K562 (cell line): ENCODE results near the gene GAS2L2. TPM values are rescaled to one million over a fixed set of nuclear protein-coding genes. Genes with fewer than 3 reads are reported as not detected.

Experiments
- CC2D1A ChIP-seq: fragments of 450-650 bp; IDR thresholded peaks from 2 replicates; pipeline ENCODE4 v1.6.1; 2017; ENCODE audit warnings: mild to moderate bottlenecking
- CCAR2 ChIP-seq: fragments of 200-400 bp; formaldehyde crosslinking; IDR thresholded peaks from 2 replicates; pipeline ENCODE4 v1.6.1; 2017; ENCODE audit warnings: mild to moderate bottlenecking, low read depth, low read length
- CHD4 ChIP-seq: fragments of 200-600 bp; sonication (generic); IDR thresholded peaks from 3 replicates; pipeline ENCODE4 v1.6.1; 2012; ENCODE audit warnings: low read depth, mild to moderate bottlenecking, mixed read lengths, low read length, inconsistent platforms; ENCODE audit not compliant: insufficient read depth, insufficient replicate concordance, poor library complexity, severe bottlenecking
- E2F3 ChIP-seq: fragments of 250-450 bp; sonication (Bioruptor Pico); IDR thresholded peaks from 2 replicates; pipeline ENCODE4 v1.4.0; 2020; ENCODE audit warnings: mild to moderate bottlenecking
- IFI16 ChIP-seq: fragments of 250-450 bp; sonication (Bioruptor Pico); IDR thresholded peaks from 2 replicates; pipeline ENCODE4 v2.1.2; 2022; ENCODE audit warnings: mild to moderate bottlenecking, inconsistent platforms
- NELFE ChIP-seq: IDR thresholded peaks from 2 replicates; pipeline ENCODE4 v1.6.1; 2011; ENCODE audit warnings: mild to moderate bottlenecking; ENCODE audit not compliant: insufficient read depth, insufficient read length
- YY1 ChIP-seq, 3 experiments: IDR thresholded peaks; 2 replicates each; pipeline ENCODE4 v1.6.1; 2011; ENCODE audit warnings: low read length in 2 of 3, mild to moderate bottlenecking in 2 of 3, moderate library complexity in 2 of 3, borderline replicate concordance in 1 of 3, control low read depth in 1 of 3, low read depth in 1 of 3; ENCODE audit not compliant: insufficient read depth in 3 of 3, insufficient replicate concordance in 2 of 3, control insufficient read depth in 1 of 3, insufficient read length in 1 of 3; ENCODE audit errors: extremely low read depth in 1 of 3
- ZNF224 ChIP-seq: sonication (generic); formaldehyde crosslinking; IDR thresholded peaks from 2 replicates; pipeline ENCODE4 v1.8.0; 2022; ENCODE audit warnings: mild to moderate bottlenecking, missing genetic modification reagents
- polyA plus RNA-seq, 8 experiments: library from polyadenylated mRNA; depleted of rRNA in 4 of 8; stranded (reverse) in 5 of 8; unstranded in 3 of 8; fragments of >200 nt; fragmentation: Nextera tagmentation in 2 of 8; fragmentation: Illumina TruSeq in 1 of 8; extraction: Ambion mirVana in 2 of 8; extraction: Trizol in 1 of 8; gene quantifications; 2 replicates each; pipeline versions ENCODE4 v1.2.1 to v1.2.3, GENCODE V29; 2011 to 2014; ENCODE audit warnings: inconsistent platforms in 1 of 8, missing spikeins in 1 of 8
- total RNA-seq, 7 experiments: library from RNA; depleted of rRNA in 6 of 7; stranded (reverse); fragments of >200 nt in 6 of 7; fragmentation: Illumina TruSeq in 2 of 7; extraction: Trizol in 2 of 7; gene quantifications; 2 replicates each; pipeline versions ENCODE4 v1.2.1 to v1.2.3, GENCODE V29; 2011 to 2021; ENCODE audit warnings: low replicate concordance in 1 of 7
- TF ChIP-seq, protein P1 (sequence below): fragments of 450-650 bp; IDR thresholded peaks from 2 replicates; pipeline ENCODE4 v1.6.1; 2018; ENCODE audit not compliant: partially characterized antibody
- TF ChIP-seq, protein P2 (sequence below): fragments of 450-650 bp; formaldehyde crosslinking; IDR thresholded peaks from 2 replicates; pipeline ENCODE4 v1.4.0; 2022; ENCODE audit warnings: mild to moderate bottlenecking, moderate library complexity

GAS2L2 gene
- total and polyA plus RNA-seq, 9 of the 15 experiments (the other 6 are each of a cell fraction or from before 2014, with no cell fraction given): not detected

DNA sequence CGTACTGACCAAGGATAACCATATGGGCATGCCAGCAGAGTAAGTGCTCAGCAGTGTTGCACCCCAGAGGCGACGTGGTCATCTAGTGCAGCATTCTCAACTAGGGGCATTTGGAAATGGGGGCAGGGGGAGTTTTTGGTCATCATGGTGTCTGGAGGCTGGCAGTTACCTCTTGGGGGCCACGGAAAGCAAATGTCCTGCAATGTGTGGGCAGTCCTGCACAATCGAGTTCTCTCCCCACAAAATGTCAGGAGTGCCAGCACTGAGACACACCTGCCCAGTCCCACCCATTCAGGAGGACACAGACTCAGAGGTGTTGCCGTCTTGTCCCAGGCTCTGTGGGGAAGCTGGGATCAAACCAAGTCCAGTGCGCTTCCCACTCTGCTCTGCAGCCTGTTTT lies 18.6 kb downstream of the GAS2L2 start (continued):
- TF ChIP-seq YY1 (IDR thresholded peaks at IDR 0.05; ENCODE audit: borderline replicate concordance in 1 of 3, control insufficient read depth in 1 of 3, extremely low read depth in 1 of 3, insufficient read depth in 3 of 3, insufficient read length in 1 of 3, insufficient replicate concordance in 2 of 3, low read depth in 1 of 3, low read length in 2 of 3): no peak
- TF ChIP-seq CCAR2: no peak
- TF ChIP-seq, protein P1, sequence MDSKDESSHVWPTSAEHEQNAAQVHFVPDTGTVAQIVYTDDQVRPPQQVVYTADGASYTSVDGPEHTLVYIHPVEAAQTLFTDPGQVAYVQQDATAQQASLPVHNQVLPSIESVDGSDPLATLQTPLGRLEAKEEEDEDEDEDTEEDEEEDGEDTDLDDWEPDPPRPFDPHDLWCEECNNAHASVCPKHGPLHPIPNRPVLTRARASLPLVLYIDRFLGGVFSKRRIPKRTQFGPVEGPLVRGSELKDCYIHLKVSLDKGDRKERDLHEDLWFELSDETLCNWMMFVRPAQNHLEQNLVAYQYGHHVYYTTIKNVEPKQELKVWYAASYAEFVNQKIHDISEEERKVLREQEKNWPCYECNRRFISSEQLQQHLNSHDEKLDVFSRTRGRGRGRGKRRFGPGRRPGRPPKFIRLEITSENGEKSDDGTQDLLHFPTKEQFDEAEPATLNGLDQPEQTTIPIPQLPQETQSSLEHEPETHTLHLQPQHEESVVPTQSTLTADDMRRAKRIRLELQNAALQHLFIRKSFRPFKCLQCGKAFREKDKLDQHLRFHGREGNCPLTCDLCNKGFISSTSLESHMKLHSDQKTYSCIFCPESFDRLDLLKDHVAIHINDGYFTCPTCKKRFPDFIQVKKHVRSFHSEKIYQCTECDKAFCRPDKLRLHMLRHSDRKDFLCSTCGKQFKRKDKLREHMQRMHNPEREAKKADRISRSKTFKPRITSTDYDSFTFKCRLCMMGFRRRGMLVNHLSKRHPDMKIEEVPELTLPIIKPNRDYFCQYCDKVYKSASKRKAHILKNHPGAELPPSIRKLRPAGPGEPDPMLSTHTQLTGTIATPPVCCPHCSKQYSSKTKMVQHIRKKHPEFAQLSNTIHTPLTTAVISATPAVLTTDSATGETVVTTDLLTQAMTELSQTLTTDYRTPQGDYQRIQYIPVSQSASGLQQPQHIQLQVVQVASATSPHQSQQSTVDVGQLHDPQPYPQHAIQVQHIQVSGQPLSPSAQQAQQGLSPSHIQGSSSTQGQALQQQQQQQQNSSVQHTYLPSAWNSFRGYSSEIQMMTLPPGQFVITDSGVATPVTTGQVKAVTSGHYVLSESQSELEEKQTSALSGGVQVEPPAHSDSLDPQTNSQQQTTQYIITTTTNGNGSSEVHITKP: no peak
- no peak for TF ChIP-seq CC2D1A
- no peak for TF ChIP-seq ZNF224 (CRISPR knock-in tag)
- no peak for TF ChIP-seq CHD4
- TF ChIP-seq E2F3 (CRISPR knock-in tag): no peak
- TF ChIP-seq NELFE: no peak
- TF ChIP-seq IFI16: no peak
- TF ChIP-seq, protein P2, sequence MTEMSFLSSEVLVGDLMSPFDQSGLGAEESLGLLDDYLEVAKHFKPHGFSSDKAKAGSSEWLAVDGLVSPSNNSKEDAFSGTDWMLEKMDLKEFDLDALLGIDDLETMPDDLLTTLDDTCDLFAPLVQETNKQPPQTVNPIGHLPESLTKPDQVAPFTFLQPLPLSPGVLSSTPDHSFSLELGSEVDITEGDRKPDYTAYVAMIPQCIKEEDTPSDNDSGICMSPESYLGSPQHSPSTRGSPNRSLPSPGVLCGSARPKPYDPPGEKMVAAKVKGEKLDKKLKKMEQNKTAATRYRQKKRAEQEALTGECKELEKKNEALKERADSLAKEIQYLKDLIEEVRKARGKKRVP (CRISPR knock-in tag): no peak
